GM13977 (cell line): ENCODE data around the gene CBX6.

Experiments used
- DNase-seq: peaks from one replicate; pipeline ENCODE4 v3.0.0; 2012; ENCODE audit warnings: low spot score
- in situ Hi-C: fragments of 300-500 bp; cut with MboI; formaldehyde crosslinking; loops from one replicate; pipeline ENCODE4 v1.12.0; 2022; ENCODE audit warnings: low sequenced_read_pairs, low pct_unique_long_range_greater_than_20kb, mixed read lengths, inconsistent platforms; ENCODE audit not compliant: unreplicated experiment
- TF ChIP-seq, protein P1 (sequence below): IDR thresholded peaks from 2 replicates; pipeline ENCODE4 v1.5.1; 2012; ENCODE audit warnings: mild to moderate bottlenecking, control low read depth; ENCODE audit not compliant: insufficient read depth; ENCODE audit errors: extremely low read depth, missing control alignments

The CBX6 gene

GRCh38 chr22:38874529-38875222, 2.7 kb upstream of the CBX6 start:
- in situ Hi-C loops, result no loop called here
- no peak for DNase-seq
- TF ChIP-seq, protein P1, sequence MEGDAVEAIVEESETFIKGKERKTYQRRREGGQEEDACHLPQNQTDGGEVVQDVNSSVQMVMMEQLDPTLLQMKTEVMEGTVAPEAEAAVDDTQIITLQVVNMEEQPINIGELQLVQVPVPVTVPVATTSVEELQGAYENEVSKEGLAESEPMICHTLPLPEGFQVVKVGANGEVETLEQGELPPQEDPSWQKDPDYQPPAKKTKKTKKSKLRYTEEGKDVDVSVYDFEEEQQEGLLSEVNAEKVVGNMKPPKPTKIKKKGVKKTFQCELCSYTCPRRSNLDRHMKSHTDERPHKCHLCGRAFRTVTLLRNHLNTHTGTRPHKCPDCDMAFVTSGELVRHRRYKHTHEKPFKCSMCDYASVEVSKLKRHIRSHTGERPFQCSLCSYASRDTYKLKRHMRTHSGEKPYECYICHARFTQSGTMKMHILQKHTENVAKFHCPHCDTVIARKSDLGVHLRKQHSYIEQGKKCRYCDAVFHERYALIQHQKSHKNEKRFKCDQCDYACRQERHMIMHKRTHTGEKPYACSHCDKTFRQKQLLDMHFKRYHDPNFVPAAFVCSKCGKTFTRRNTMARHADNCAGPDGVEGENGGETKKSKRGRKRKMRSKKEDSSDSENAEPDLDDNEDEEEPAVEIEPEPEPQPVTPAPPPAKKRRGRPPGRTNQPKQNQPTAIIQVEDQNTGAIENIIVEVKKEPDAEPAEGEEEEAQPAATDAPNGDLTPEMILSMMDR, result no peak

DNA sequence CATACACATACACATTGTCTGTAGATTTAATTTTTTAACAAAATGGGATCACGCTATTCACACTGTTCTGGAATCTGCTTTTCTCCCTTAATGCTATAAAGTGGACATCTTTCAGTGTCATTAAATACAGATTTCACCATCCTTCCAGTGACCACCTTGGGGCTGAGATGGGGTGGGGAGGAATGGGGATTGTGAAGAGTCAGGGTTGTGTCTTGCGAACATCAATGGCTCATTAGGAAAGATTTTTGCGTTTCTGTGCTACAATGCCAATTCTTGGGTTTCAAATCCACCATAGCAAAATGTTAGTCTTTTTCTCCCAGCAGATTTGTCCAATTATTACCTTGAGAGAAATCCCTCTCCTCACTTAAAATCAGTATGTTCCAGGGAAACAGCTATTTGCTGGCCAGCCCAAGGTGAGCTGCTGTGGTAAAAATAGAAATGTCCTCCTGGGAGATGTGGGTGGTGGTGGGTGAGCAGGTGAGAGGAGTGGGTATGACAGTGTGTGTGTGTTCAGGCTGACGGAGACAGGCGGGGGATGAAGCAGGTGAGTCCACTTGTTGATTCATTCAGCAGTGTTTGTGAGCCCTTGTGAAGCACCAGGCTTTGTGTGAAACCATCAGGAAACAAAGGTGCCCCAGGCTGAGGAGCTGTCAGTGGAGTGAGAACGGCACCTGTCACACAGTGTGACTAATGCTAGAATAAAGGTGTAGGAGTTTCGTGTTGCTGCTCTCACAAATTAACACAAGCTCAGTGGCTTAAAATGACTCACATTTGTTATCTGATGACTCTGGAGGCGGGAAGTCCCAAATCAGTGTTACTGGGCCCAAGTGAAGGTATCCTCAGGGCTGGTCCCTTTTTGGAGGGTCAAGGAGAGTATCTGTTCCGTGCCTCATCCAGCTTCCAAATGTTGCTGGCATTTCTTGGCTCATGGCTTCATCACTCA, 1.7 kb upstream of the CBX6 start:
- peak; percentile 79 for DNase-seq
- in situ Hi-C loops, result no loop called here
- TF ChIP-seq, protein P1, result no peak

DNA sequence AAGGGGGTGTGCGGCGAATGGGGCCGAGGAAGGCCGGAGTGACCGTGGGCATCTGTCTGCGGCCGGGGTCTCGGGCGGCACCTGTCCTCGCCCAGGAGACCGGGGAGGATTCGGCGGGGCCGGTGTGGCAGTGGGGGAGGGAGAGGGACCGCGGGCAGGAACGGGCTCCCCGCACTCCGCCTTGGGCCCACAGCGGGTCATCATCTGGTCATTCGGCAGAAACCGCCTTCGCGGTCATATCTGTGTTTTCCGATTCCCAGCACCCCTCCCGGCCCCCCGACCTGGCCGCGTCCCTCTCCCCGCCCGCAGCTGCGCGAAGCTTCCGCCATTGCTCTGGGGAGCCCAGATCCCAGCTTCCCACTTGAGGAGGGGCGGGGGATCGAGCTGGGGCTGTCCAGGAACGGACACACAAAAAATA, 824 bp upstream of the CBX6 start:
- in situ Hi-C loops, result no loop called here
- TF ChIP-seq, protein P1, result no peak
- peak; percentile 17 for DNase-seq

DNA sequence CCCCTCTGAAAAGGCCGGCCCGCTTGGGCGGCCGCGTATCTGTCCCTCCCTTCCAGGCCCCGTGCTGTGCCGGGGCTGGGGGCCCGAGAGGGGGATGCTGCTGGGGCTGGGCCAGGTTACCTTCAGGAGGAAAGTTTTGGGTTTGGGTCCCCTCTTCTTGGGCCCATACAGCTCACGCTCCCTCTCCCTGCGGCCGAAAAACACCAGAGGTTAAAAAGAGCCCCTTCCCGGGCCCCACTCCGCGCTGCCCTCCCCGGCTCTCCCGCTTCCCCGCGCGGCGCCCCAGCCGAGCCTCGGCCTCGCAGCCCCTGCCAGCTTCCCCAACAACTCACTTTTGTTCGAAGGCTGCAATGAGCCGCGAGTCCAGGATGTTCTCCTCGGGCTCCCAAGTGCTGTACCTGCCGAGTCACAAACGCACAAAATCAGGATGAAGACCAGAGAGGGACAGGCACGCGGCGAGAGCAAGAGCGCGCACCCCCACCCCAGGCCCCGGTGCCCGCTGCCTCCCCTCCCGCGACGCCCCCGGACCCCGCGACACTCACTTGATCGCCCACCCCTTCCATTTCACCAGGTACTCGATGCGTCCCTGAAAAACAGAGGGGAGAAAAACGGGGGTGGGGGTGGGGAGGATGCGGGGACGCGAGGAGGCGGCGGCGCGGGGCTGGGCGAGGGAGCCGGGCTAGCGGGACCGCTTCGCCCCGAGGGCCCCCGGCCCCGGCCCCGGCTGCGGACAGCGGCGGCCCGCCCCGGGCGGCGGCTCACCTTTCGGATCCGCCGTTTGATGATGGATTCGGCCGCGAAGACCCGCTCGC, 450 bp downstream of the CBX6 start:
- DNase-seq, result peak; percentile 56
- in situ Hi-C loops, result no loop called here
- TF ChIP-seq, protein P1, result no peak

- no peak for DNase-seq
- in situ Hi-C loops, result no loop called here
- TF ChIP-seq, protein P1, result no peak
Measured at GRCh38 chr22:38870791-38871359, 1.1 kb downstream of the CBX6 start.

DNA sequence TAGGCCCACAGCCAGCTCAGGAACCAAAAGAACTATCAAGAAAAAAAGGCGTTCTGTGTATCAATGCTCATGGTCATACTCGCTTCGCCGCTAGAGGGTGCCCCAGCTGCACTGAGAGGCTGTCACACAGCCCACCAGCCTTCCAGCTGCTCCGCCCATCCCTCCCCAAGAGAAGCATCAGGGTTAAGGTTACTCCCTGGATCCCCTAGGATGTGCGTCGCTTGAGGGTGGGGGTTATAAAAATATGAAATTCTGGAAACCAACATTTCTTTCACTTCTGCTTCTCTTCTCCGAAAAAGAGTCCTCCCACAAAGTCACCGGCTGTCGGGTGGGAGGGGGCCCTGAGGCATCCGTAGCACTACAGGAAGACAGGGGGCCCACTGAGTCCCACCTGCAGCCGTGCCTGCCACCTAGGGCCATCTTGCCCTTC, 1.7 kb downstream of the CBX6 start:
- peak; percentile 87 for DNase-seq
- in situ Hi-C loops, result no loop called here
- TF ChIP-seq, protein P1, result peak; percentile 89
